ENCODE results near the gene ATOSB.
A peak's percentile ranks its signal among the peaks of the same experiment; 100 is the strongest.

DNA sequence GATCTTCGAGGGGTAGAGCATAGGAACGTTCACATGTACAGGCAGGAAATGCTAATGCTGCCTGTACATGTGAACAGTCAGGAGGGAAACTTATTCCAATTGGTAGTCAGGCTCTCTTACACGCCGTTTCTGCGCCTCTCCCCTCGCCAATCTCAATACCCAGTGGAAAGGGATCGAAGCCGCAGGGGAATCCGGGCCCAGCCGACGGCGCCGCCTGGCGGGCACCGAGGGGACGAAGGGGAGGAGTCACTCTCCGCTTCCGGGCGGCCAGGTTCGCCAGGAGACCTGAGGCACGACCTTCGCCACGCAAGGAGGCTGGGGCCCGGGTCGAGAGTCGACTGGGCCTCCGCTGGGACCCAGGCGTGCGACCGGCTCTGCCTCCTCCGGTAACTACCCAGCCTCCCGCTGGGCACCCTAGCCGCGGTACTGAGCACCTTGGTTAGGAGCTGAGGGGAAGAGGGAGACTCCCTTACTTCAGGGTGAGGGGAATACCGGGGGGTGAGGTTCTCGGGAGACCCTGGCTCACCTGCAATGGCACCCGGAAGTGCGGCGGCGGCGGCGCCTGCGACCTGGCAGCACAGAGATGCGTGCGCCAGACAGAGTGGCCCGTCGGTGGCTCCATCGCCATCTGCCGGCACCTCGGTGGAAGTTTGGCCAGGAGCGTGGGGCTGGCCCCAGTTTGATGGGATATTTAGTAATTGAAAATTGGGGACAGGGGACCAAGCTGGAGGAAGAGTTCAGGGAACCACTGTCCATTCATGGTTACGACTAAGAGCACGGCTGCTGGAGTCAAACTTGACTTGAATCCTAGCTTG is 19.4 kb downstream of the ATOSB start, which contains the start of gene PIGO:
- TF ChIP-seq EP300 (IDR thresholded peaks at IDR 0.05) (no peak), POLR2A (IDR thresholded peaks at IDR 0.05) (peak; percentile 45)
- TF ChIP-seq, protein P1, sequence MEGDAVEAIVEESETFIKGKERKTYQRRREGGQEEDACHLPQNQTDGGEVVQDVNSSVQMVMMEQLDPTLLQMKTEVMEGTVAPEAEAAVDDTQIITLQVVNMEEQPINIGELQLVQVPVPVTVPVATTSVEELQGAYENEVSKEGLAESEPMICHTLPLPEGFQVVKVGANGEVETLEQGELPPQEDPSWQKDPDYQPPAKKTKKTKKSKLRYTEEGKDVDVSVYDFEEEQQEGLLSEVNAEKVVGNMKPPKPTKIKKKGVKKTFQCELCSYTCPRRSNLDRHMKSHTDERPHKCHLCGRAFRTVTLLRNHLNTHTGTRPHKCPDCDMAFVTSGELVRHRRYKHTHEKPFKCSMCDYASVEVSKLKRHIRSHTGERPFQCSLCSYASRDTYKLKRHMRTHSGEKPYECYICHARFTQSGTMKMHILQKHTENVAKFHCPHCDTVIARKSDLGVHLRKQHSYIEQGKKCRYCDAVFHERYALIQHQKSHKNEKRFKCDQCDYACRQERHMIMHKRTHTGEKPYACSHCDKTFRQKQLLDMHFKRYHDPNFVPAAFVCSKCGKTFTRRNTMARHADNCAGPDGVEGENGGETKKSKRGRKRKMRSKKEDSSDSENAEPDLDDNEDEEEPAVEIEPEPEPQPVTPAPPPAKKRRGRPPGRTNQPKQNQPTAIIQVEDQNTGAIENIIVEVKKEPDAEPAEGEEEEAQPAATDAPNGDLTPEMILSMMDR (IDR thresholded peaks at IDR 0.05): peak; percentile 75 to 90 (median 76)

Measured in ovary (tissue), 3 donors.